Keratinocyte (primary cell): ENCODE results near the gene DACT2. TPM values are rescaled to one million over a fixed set of nuclear protein-coding genes. Genes with fewer than 3 reads are reported as not detected.

Experiments used
- DNase-seq: peaks from one replicate; pipeline ENCODE4 v3.0.0-alpha.2; 2011; ENCODE audit warnings: low read depth, missing footprints, low spot score
- FAIRE-seq: peaks from 2 replicates; lab custom pipeline; 2011; peaks lifted over from hg19 to GRCh38; lab: Jason Lieb, UNC
- H2AFZ ChIP-seq: 2 replicates; pipeline ENCODE4 v1.6.0; 2012; ENCODE audit warnings: low read length, control low read depth, inconsistent platforms; ENCODE audit not compliant: control insufficient read depth
- H3K27ac ChIP-seq: 2 replicates; pipeline ENCODE4 v1.5.1; 2011; ENCODE audit warnings: low read length; ENCODE audit not compliant: control insufficient read depth, insufficient read depth
- H3K27me3 ChIP-seq: 3 replicates; pipeline ENCODE4 v1.6.0; 2011; ENCODE audit warnings: low read length; ENCODE audit not compliant: control insufficient read depth, insufficient read depth; ENCODE audit errors: extremely low read depth
- H3K36me3 ChIP-seq, 2 experiments: 2 replicates in 1 of 2; 3 replicates in 1 of 2; pipeline ENCODE4 v1.5.1; 2011; ENCODE audit warnings: low read length in 2 of 2, mild to moderate bottlenecking in 1 of 2; ENCODE audit not compliant: control insufficient read depth in 2 of 2, insufficient read depth in 2 of 2; ENCODE audit errors: extremely low read depth in 1 of 2
- H3K4me1 ChIP-seq: 3 replicates; pipeline ENCODE4 v1.5.1; 2011; ENCODE audit warnings: low read length; ENCODE audit not compliant: control insufficient read depth, insufficient read depth; ENCODE audit errors: extremely low read depth
- H3K4me2 ChIP-seq: 3 replicates; pipeline ENCODE4 v1.6.0; 2011; ENCODE audit warnings: low read depth, low read length; ENCODE audit not compliant: control insufficient read depth, insufficient read depth; ENCODE audit errors: extremely low read depth
- H3K4me3 ChIP-seq, 3 experiments: fragments of 200-600 bp in 1 of 3; sonication (generic) in 1 of 3; 2 replicates in 2 of 3; 3 replicates in 1 of 3; pipeline ENCODE4 v1.5.1; 2011 to 2016; ENCODE audit warnings: low read length in 3 of 3, mild to moderate bottlenecking in 3 of 3, control low read depth in 2 of 3, inconsistent platforms in 1 of 3, low read depth in 1 of 3, mixed read lengths in 1 of 3, mixed run types in 1 of 3, moderate library complexity in 1 of 3; ENCODE audit not compliant: control insufficient read depth in 2 of 3, insufficient read depth in 2 of 3; ENCODE audit errors: extremely low read depth in 1 of 3
- H3K79me2 ChIP-seq: 2 replicates; pipeline ENCODE4 v1.6.0; 2012; ENCODE audit warnings: low read length; ENCODE audit not compliant: control insufficient read depth, insufficient read depth
- H3K9ac ChIP-seq: 3 replicates; pipeline ENCODE4 v1.6.0; 2011; ENCODE audit warnings: low read length; ENCODE audit not compliant: control insufficient read depth, insufficient read depth; ENCODE audit errors: extremely low read depth
- H3K9me1 ChIP-seq: 3 replicates; pipeline ENCODE4 v1.6.0; 2011; ENCODE audit warnings: low read length; ENCODE audit not compliant: control insufficient read depth, insufficient read depth; ENCODE audit errors: extremely low read depth
- H3K9me3 ChIP-seq: 2 replicates; pipeline ENCODE4 v1.5.1; 2012; ENCODE audit warnings: low read depth, low read length; ENCODE audit not compliant: control insufficient read depth
- H4K20me1 ChIP-seq: 3 replicates; pipeline ENCODE4 v1.6.0; 2011; ENCODE audit warnings: low read length; ENCODE audit not compliant: control insufficient read depth, insufficient read depth; ENCODE audit errors: extremely low read depth
- CTCF ChIP-seq, 3 experiments: IDR thresholded peaks in 1 of 3; conservative IDR thresholded peaks in 1 of 3; optimal IDR thresholded peaks in 1 of 3; 2 replicates in 2 of 3; 3 replicates in 1 of 3; pipeline versions ENCODE3 to v1.5.1; 2011; ENCODE audit warnings: low read length in 3 of 3, mild to moderate bottlenecking in 3 of 3, moderate library complexity in 2 of 3, control low read depth in 1 of 3, inconsistent platforms in 1 of 3; ENCODE audit not compliant: insufficient read depth in 2 of 3; ENCODE audit errors: extremely low read depth in 1 of 3
- EZH2 ChIP-seq: IDR thresholded peaks from one replicate; pipeline ENCODE4 v1.6.1; 2012; ENCODE audit warnings: inconsistent platforms, mild to moderate bottlenecking, low read length, moderate library complexity
- dilution Hi-C: fragments of 300-500 bp; cut with MboI; formaldehyde crosslinking; loops from one replicate; pipeline ENCODE4 v1.7.0; 2020; ENCODE audit warnings: low sequenced_read_pairs; ENCODE audit not compliant: extremely low pct_ligation_motif_present
- polyA plus RNA-seq, 5 experiments: library from polyadenylated mRNA; depleted of rRNA in 3 of 5; stranded (reverse) in 3 of 5; stranded (forward) in 1 of 5; unstranded in 1 of 5; fragments of >200 nt; gene quantifications; 1 replicate in 1 of 5; 2 replicates in 3 of 5; 3 replicates in 1 of 5; pipeline versions ENCODE4 v1.2.1 to v1.2.3, GENCODE V29; 2011 to 2012; ENCODE audit warnings: missing spikeins in 2 of 5, low read depth in 1 of 5, low replicate concordance in 1 of 5

Gene DACT2
- polyA plus RNA-seq, 1 donor (not counting 4 experiments of a cell fraction or from before 2014, with no cell fraction given): 0.09 TPM

GRCh38 chr6:168305863-168306262 lies 13.7 kb downstream of the DACT2 start:
- H3K9me3 ChIP-seq: no peaks in the 10 kb centered on the region
- no peaks in the 10 kb centered on the region for H3K27me3 ChIP-seq
- dilution Hi-C loops: no loop called here
- no peak overlapping the region for H3K27ac ChIP-seq
- no peaks in the 10 kb centered on the region for H3K36me3 ChIP-seq
- no peak overlapping the region for H2AFZ ChIP-seq
- no peak for DNase-seq
- no peaks in the 10 kb centered on the region for H4K20me1 ChIP-seq
- H3K4me2 ChIP-seq: no peak overlapping the region
- no peaks in the 10 kb centered on the region for H3K79me2 ChIP-seq
- no peak overlapping the region for H3K4me3 ChIP-seq
- no peaks in the 10 kb centered on the region for H3K4me1 ChIP-seq
- no peak overlapping the region for H3K9ac ChIP-seq
- no peaks in the 10 kb centered on the region for H3K9me1 ChIP-seq
- no peak for FAIRE-seq
- TF ChIP-seq EZH2 (no peak), CTCF (optimal IDR thresholded peaks at IDR 0.05 in 1 of 3, IDR thresholded peaks at IDR 0.05 in 1 of 3, conservative IDR thresholded peaks at IDR 0.05 in 1 of 3; ENCODE audit: extremely low read depth in 1 of 3, insufficient read depth in 2 of 3, low read length in 3 of 3) (no peak)

- H3K27me3 ChIP-seq: no peaks in the 10 kb centered on the region
- dilution Hi-C loops: no loop called here
- peak; percentile 36 for FAIRE-seq
Observed at GRCh38 chr6:168305096-168305749, 14.4 kb downstream of the DACT2 start.

More at GRCh38 chr6:168305096-168305749, 14.4 kb downstream of the DACT2 start:
- H3K27ac ChIP-seq: no peak overlapping the region
- H3K79me2 ChIP-seq: no peaks in the 10 kb centered on the region
- H3K36me3 ChIP-seq: no peaks in the 10 kb centered on the region
- H4K20me1 ChIP-seq: no peaks in the 10 kb centered on the region
- H3K4me1 ChIP-seq: no peaks in the 10 kb centered on the region
- H3K9me1 ChIP-seq: no peaks in the 10 kb centered on the region
- TF ChIP-seq CTCF (optimal IDR thresholded peaks at IDR 0.05 in 1 of 3, IDR thresholded peaks at IDR 0.05 in 1 of 3, conservative IDR thresholded peaks at IDR 0.05 in 1 of 3; ENCODE audit: extremely low read depth in 1 of 3, insufficient read depth in 2 of 3, low read length in 3 of 3): no peak
- TF ChIP-seq EZH2: no peak
- no peak overlapping the region for H3K4me2 ChIP-seq
- DNase-seq: no peak
- no peak overlapping the region for H3K4me3 ChIP-seq
- no peaks in the 10 kb centered on the region for H3K9me3 ChIP-seq
- no peak overlapping the region for H2AFZ ChIP-seq
- H3K9ac ChIP-seq: no peak overlapping the region
